HG03064 (cell line): ENCODE results near the gene TMPO.
"Not testable (repeated sequence)": the region's sequence is repeated elsewhere in the genome, so short reads cannot be mapped to it uniquely, and the experiment has no call there.

Experiments
- ATAC-seq: cut with Tn5 transposase; IDR thresholded peaks from one replicate; pipeline ENCODE4 v1.9.1; 2021; ENCODE audit warnings: low read depth; ENCODE audit not compliant: unreplicated experiment

TMPO gene

GRCh38 chr12:98509063-98509462, 6.3 kb upstream of the TMPO start:
- no peak for ATAC-seq

GRCh38 chr12:98511806-98512205, 3.6 kb upstream of the TMPO start:
- ATAC-seq: not testable (repeated sequence)

- no peak for ATAC-seq
These were observed 1.7 kb upstream of the TMPO start for GRCh38 chr12:98513379-98514322.

- ATAC-seq: no peak
These were observed 456 bp upstream of the TMPO start for GRCh38 chr12:98514982-98515286.

GRCh38 chr12:98516111-98516873, 902 bp downstream of the TMPO start:
- peak; percentile 54 for ATAC-seq

- no peak for ATAC-seq
These were observed 4.0 kb downstream of the TMPO start for GRCh38 chr12:98519257-98519907.

GRCh38 chr12:98530068-98530467, 14.7 kb downstream of the TMPO start:
- ATAC-seq: no peak

- no peak for ATAC-seq
These were observed 17.4 kb downstream of the TMPO start for GRCh38 chr12:98532687-98533304.

- ATAC-seq: no peak
These were observed 18.4 kb downstream of the TMPO start for GRCh38 chr12:98533723-98534251.

- no peak for ATAC-seq
These were observed 22.6 kb downstream of the TMPO start for GRCh38 chr12:98538031-98538430.

- no peak for ATAC-seq
These were observed 28.3 kb downstream of the TMPO start for GRCh38 chr12:98543701-98544100.

GRCh38 chr12:98544751-98545150, 29.4 kb downstream of the TMPO start:
- no peak for ATAC-seq

GRCh38 chr12:98549371-98550110, 34.2 kb downstream of the TMPO start:
- ATAC-seq: no peak

GRCh38 chr12:98551787-98552186, 36.4 kb downstream of the TMPO start:
- ATAC-seq: no peak

- not testable (repeated sequence) for ATAC-seq
These were observed 42.7 kb downstream of the TMPO start for GRCh38 chr12:98558097-98558496.

GRCh38 chr12:98559666-98560065, 44.3 kb downstream of the TMPO start:
- no peak for ATAC-seq

GRCh38 chr12:98561846-98562245, 46.5 kb downstream of the TMPO start:
- ATAC-seq: no peak

GRCh38 chr12:98572010-98572409, 56.6 kb downstream of the TMPO start:
- ATAC-seq: no peak

- no peak for ATAC-seq
These were observed 58.7 kb downstream of the TMPO start for GRCh38 chr12:98574110-98574509.

- no peak for ATAC-seq
These were observed 59.6 kb downstream of the TMPO start for GRCh38 chr12:98575013-98575412.
